Skin of body (tissue), 2 donors: ENCODE results near the gene EPHB1. TPM values are rescaled to one million over a fixed set of nuclear protein-coding genes. Genes with fewer than 3 reads are reported as not detected.

ENCODE experiments used
- small RNA-seq: library from RNA; depleted of rRNA; stranded (forward); fragments of <200 nt; gene quantifications from one replicate; pipeline ENCODE3, GENCODE V24; 2014; ENCODE audit warnings: low replicate concordance
- total RNA-seq: library from RNA; depleted of rRNA; stranded (reverse); fragments of >200 nt; gene quantifications from one replicate; pipeline ENCODE4 v1.2.3, GENCODE V29; 2014

The EPHB1 gene
- total RNA-seq, 1 donor from 2014 or later: 5.0 TPM

Small RNA genes within 50 kb of the gene (small RNA-seq; reads per million reads assigned to genes)
- gene RNA5SP141: not detected
- gene RNU6-1174P: not detected

Other genes starting within 250 kb of the EPHB1 start
- 7.2 TPM for gene KY, start 144.2 kb upstream of the EPHB1 start, total RNA-seq